RWPE1 (cell line): ENCODE results near the gene TTC39A.

Experiments
- CTCF ChIA-PET: fragments of 350-600 bp; sonication (Branson Sonifier 250); formaldehyde crosslinking; extraction: SDS; loops from one replicate; lab custom pipeline; 2021; lab: Yijun Ruan, JAX
- POLR2A ChIA-PET: fragments of 400-600 bp; formaldehyde crosslinking; extraction: SDS; loops from one replicate; lab custom pipeline; 2020; ENCODE audit warnings: antibody characterized with exemption; ENCODE audit not compliant: low non-redundant PET; lab: Yijun Ruan, JAX
- DNase-seq: peaks from one replicate; pipeline ENCODE4 v3.0.0; 2012; ENCODE audit warnings: low spot score
- H3K27ac ChIP-seq: fragments of 450-650 bp; 2 replicates; pipeline ENCODE4 v1.5.1; 2017
- TF ChIP-seq, protein P1 (sequence below): fragments of 450-650 bp; conservative IDR thresholded peaks from 2 replicates; pipeline ENCODE4 v1.5.1; 2017; ENCODE audit warnings: low read depth, mild to moderate bottlenecking

The TTC39A gene

DNA sequence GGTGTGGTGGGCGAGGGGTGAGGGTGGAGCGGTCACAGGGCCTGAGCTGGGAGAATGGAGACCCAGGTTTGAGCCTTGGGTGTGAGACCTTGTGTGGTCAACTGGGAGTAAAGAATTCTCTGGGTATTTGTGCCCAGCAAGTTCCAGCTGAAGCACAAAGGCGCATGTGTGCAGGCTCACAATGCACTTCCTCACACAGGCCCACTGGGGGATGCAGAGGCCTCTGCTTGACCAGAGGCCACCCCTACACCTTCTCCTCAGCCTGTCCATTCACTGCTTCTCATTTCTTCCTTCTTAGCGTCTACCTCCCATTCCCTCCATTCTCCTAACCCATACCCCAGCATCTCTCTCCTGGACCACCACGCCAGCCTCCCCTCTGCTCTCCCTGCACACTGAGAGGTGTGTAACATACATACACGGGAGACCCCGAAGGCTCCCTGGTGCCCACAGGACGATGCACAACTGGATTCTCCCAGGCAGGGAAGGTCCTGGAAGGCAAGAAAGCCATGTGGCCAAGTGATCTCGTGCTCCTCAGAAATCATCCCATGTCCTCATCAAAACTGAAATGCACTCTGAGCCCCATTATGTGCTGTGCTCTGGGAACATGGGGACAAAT lies 12.3 kb upstream of the TTC39A start:
- TF ChIP-seq, protein P1, sequence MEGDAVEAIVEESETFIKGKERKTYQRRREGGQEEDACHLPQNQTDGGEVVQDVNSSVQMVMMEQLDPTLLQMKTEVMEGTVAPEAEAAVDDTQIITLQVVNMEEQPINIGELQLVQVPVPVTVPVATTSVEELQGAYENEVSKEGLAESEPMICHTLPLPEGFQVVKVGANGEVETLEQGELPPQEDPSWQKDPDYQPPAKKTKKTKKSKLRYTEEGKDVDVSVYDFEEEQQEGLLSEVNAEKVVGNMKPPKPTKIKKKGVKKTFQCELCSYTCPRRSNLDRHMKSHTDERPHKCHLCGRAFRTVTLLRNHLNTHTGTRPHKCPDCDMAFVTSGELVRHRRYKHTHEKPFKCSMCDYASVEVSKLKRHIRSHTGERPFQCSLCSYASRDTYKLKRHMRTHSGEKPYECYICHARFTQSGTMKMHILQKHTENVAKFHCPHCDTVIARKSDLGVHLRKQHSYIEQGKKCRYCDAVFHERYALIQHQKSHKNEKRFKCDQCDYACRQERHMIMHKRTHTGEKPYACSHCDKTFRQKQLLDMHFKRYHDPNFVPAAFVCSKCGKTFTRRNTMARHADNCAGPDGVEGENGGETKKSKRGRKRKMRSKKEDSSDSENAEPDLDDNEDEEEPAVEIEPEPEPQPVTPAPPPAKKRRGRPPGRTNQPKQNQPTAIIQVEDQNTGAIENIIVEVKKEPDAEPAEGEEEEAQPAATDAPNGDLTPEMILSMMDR = no peak
- CTCF ChIA-PET = interaction anchor here (0.6 kb wide), 1 partner anchor 36 kb away, joined by 3 read pairs; no protein-coding TSS in a partner anchor
- H3K27ac ChIP-seq = no peak overlapping the region
- POLR2A ChIA-PET = no interaction called here
- DNase-seq = no peak

DNA sequence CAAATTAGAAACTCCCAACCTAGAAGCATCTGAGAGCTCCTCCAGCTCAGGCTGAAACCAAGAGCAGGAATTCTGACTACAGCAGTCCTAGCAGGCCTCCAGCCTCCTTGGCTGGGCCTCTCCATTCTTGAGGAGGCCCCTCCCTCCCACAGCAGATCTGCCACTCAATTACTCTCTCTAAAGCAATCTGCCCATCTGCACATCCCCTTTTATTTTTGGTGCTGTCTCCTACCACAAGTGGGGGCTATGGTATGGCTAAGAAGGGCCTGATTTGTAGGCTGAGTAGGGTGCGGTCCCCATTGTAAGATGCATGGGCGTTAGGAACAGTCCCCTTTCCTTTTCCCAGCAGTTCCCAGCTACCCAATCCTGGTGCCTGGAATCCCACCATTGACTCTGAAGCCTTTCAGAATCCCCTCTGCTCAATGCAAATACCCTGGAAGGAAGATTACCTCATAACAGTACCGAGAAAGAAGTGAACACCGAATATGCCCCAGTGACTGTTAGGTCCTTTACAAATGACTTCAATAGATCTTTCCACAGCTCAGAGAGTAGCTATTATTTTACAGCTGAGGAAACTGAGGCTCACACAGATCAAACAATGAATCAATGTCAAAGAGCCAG lies 11.6 kb upstream of the TTC39A start:
- no peak overlapping the region for H3K27ac ChIP-seq
- TF ChIP-seq, protein P1 = no peak
- ChIA-PET CTCF (interaction anchor here (0.6 kb wide), 1 partner anchor 37 kb away, joined by 3 read pairs; no protein-coding TSS in a partner anchor), POLR2A (no interaction called here)
- DNase-seq = no peak

DNA sequence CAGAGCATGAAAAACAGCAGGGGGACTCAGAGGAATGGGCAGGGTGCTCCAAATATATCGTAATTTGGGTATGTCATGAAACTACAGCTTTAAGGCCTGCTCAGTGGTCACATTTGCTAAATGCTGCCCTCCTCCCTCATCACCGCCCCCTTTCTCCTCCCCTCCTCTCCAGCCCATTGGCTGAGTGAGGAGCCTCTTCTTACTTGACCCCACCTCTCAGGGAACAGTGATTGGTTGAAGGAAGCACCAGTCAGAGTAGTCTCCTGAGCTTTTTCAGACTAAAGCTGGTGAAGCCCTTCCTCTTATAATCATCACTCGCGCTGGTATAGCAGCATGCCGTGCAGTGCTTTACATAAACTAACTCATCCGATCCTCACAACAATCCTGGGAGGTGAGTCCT lies 10.0 kb upstream of the TTC39A start:
- ChIA-PET POLR2A (no interaction called here), CTCF (interaction anchor here (0.7 kb wide), 1 partner anchor 25 kb away, joined by 3 read pairs; no protein-coding TSS in a partner anchor)
- H3K27ac ChIP-seq = no peak overlapping the region
- TF ChIP-seq, protein P1 = no peak
- no peak for DNase-seq

DNA sequence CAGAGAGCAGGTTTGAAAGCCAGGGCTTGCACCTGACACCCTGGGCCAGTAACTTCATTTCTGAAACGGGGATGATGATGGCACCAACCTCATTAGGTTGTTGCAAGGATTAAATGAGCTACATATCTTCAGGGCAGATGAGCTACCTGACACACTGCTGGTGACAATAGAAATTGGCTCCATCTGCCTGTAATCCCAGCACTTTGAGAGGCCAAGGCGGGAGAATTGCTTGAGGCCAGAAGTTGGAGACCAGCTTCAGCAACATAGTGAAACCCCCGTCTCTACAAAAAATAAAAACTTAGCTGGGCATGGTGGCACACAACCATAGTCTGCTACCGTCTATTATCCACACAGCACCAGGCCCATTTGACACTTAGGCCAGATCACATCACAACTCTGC lies 6.3 kb upstream of the TTC39A start:
- ChIA-PET CTCF (interaction anchor here (0.6 to 1.2 kb wide), 4 partner anchors 9 to 48 kb away, joined by 3 to 5 read pairs (median 4); no protein-coding TSS in a partner anchor), POLR2A (no interaction called here)

DNA sequence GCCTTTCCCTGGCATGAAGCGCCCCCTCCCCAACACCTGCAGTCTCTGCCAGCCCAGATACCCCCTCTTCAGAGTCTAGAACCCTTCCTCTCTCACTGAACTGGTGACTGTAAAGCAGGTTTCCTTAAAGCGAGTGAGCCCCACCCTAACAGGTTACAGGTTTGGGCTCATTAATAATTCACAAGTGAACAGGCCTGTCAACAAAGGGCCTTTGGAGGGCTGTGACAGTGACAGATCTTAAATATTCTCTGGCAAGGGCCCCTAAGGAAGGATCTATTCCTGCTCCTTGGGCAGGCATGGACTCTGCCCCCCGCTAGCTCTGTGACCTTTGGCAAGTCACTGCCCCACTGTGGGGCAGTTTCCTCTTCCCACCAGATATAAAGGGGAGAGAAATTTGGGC lies 5.6 kb upstream of the TTC39A start:
- POLR2A ChIA-PET = no interaction called here
- CTCF ChIA-PET = interaction anchor here (0.6 to 1.2 kb wide), 4 partner anchors 9 to 147 kb away, joined by 3 to 7 read pairs (median 4); no protein-coding TSS in a partner anchor
- TF ChIP-seq, protein P1 = no peak
- DNase-seq = no peak
- H3K27ac ChIP-seq = no peak overlapping the region

More for the DNA sequence above, 6.3 kb upstream of the TTC39A start:
- DNase-seq = no peak
- H3K27ac ChIP-seq = no peak overlapping the region
- TF ChIP-seq, protein P1 = no peak

DNA sequence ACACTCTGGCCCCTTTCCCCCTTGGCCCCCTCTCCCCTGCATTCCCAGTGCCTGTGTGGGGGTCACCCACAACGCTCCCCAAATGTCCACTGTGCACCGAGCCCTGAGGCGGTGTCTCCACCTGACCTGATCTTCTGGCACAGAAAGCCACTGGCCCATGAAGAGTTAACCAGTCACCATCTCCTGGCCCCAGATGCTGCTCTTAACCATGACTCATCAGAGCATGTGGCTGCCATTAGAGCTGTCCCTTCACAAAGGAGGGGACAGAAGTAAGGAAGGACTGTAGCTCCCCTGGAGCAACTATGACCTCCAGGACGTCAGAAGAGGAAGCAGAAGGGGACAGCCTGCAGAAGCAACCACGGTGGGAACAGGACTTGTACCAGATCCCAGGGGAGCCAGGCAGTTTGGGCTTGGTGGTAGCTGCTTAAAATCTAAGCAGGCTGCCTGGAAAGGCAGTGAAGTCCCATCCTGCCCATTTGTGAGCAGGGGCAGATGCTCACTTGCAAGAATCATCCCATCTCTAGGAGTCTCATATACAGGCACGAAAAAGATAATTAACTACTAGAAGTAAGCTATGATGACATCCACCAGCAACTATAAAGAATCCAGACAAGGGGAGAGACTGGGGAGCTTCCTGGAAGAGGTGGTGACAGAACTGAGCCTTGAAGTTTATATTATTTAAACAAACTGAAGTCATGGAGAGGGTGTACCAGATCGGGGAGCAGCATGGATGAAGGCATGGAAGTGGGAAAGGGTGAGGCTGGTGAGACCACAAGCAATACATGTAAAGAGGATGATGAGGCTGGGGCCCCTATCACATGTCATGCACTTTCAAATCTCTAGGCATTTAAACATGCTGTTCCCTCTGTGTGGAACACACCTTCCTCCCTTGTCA lies 1.1 kb upstream of the TTC39A start:
- no peak for DNase-seq
- POLR2A ChIA-PET = no interaction called here
- no peak overlapping the region for H3K27ac ChIP-seq
- CTCF ChIA-PET = interaction anchor here (0.5 to 0.7 kb wide), 4 partner anchors 35 to 325 kb away, joined by 3 to 5 read pairs (median 4); no protein-coding TSS in a partner anchor
- TF ChIP-seq, protein P1 = no peak
